ENCODE results near the gene SMIM3.

SMIM3 gene

GRCh38 chr5:150764530-150764929, 14.0 kb upstream of the SMIM3 start:
- DNase-seq (ENCODE audit: low spot score): no peak
- no peak overlapping the region for H3K27ac ChIP-seq (ENCODE audit: poor library complexity, severe bottlenecking)
- no peaks in the 10 kb centered on the region for H3K9me3 ChIP-seq (ENCODE audit: severe bottlenecking)
- H3K36me3 ChIP-seq (ENCODE audit: low read depth): no peaks in the 10 kb centered on the region
- no peak for ATAC-seq (ENCODE audit: low read depth)
- TF ChIP-seq, protein P1, sequence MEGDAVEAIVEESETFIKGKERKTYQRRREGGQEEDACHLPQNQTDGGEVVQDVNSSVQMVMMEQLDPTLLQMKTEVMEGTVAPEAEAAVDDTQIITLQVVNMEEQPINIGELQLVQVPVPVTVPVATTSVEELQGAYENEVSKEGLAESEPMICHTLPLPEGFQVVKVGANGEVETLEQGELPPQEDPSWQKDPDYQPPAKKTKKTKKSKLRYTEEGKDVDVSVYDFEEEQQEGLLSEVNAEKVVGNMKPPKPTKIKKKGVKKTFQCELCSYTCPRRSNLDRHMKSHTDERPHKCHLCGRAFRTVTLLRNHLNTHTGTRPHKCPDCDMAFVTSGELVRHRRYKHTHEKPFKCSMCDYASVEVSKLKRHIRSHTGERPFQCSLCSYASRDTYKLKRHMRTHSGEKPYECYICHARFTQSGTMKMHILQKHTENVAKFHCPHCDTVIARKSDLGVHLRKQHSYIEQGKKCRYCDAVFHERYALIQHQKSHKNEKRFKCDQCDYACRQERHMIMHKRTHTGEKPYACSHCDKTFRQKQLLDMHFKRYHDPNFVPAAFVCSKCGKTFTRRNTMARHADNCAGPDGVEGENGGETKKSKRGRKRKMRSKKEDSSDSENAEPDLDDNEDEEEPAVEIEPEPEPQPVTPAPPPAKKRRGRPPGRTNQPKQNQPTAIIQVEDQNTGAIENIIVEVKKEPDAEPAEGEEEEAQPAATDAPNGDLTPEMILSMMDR (IDR thresholded peaks at IDR 0.05; ENCODE audit: poor library complexity, severe bottlenecking): no peak
- peaks cover 11% of the 10 kb centered on the region for H3K4me1 ChIP-seq (ENCODE audit: insufficient read depth, poor library complexity, severe bottlenecking)
- no peak overlapping the region for H3K4me3 ChIP-seq (ENCODE audit: severe bottlenecking)
- no peaks in the 10 kb centered on the region for H3K27me3 ChIP-seq (ENCODE audit: insufficient read depth, poor library complexity, severe bottlenecking)

DNA sequence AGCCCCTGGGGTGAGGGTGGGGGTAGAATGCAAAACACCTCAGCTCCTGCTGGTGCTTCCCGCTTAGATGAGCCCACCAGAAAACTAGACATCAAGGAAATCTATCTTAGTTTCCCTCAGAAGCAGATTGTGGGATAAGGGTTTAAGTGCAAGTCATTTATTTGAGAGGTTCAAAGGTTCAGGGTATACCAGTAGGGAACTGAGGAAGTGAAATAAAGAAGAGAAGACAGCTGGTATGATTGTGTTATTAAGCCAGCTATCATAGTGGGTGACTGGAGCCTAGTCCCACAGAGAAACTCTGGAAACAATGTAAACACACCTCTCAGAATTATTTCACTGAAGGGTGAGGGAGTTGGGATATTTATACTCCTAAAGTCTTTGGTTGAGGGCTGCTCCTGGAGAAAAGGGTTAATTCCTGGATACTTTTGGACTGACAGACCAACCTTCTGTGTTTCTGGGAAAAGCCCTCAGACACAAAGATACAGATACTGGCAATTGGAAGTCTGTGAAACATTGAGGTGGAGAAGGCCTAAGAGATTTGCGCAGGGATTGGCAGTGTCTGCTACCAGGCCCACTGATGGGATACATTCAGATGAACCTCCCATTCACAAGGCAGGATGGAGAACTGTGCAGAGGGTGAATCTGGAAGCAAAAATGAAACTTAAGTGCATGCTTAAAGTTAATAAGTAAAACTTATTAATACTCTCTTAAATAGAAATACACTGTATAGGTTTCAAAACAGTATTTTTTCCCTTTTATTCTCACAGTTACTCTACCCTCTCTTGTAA, 13.4 kb upstream of the SMIM3 start:
- no peak overlapping the region for H3K4me3 ChIP-seq (ENCODE audit: severe bottlenecking)
- H3K9me3 ChIP-seq (ENCODE audit: severe bottlenecking): no peaks in the 10 kb centered on the region
- no peaks in the 10 kb centered on the region for H3K36me3 ChIP-seq (ENCODE audit: low read depth)
- no peak overlapping the region for H3K27ac ChIP-seq (ENCODE audit: poor library complexity, severe bottlenecking)
- DNase-seq (ENCODE audit: low spot score): no peak
- H3K4me1 ChIP-seq (ENCODE audit: insufficient read depth, poor library complexity, severe bottlenecking): peaks cover 11% of the 10 kb centered on the region
- no peaks in the 10 kb centered on the region for H3K27me3 ChIP-seq (ENCODE audit: insufficient read depth, poor library complexity, severe bottlenecking)
- ATAC-seq (ENCODE audit: low read depth): no peak
- TF ChIP-seq, protein P1 (IDR thresholded peaks at IDR 0.05; ENCODE audit: poor library complexity, severe bottlenecking): no peak

GRCh38 chr5:150765799-150766169, 12.8 kb upstream of the SMIM3 start:
- no peak overlapping the region for H3K4me3 ChIP-seq (ENCODE audit: severe bottlenecking)
- ATAC-seq (ENCODE audit: low read depth): no peak

GRCh38 chr5:150766251-150766650, 12.3 kb upstream of the SMIM3 start:
- H3K36me3 ChIP-seq (ENCODE audit: low read depth): no peaks in the 10 kb centered on the region
- no peak overlapping the region for H3K27ac ChIP-seq (ENCODE audit: poor library complexity, severe bottlenecking)
- H3K4me1 ChIP-seq (ENCODE audit: insufficient read depth, poor library complexity, severe bottlenecking): peaks cover 11% of the 10 kb centered on the region
- no peak overlapping the region for H3K4me3 ChIP-seq (ENCODE audit: severe bottlenecking)
- ATAC-seq (ENCODE audit: low read depth): no peak
- H3K27me3 ChIP-seq (ENCODE audit: insufficient read depth, poor library complexity, severe bottlenecking): no peaks in the 10 kb centered on the region
- TF ChIP-seq, protein P1 (IDR thresholded peaks at IDR 0.05; ENCODE audit: poor library complexity, severe bottlenecking): no peak
- no peaks in the 10 kb centered on the region for H3K9me3 ChIP-seq (ENCODE audit: severe bottlenecking)
- DNase-seq (ENCODE audit: low spot score): no peak

More at GRCh38 chr5:150765799-150766169, 12.8 kb upstream of the SMIM3 start:
- no peaks in the 10 kb centered on the region for H3K9me3 ChIP-seq (ENCODE audit: severe bottlenecking)
- TF ChIP-seq, protein P1 (IDR thresholded peaks at IDR 0.05; ENCODE audit: poor library complexity, severe bottlenecking): no peak
- peaks cover 11% of the 10 kb centered on the region for H3K4me1 ChIP-seq (ENCODE audit: insufficient read depth, poor library complexity, severe bottlenecking)
- DNase-seq (ENCODE audit: low spot score): no peak
- no peak overlapping the region for H3K27ac ChIP-seq (ENCODE audit: poor library complexity, severe bottlenecking)
- no peaks in the 10 kb centered on the region for H3K27me3 ChIP-seq (ENCODE audit: insufficient read depth, poor library complexity, severe bottlenecking)
- H3K36me3 ChIP-seq (ENCODE audit: low read depth): no peaks in the 10 kb centered on the region
